Measurements from ENCODE around the gene CORO1C. TPM values are rescaled to one million over a fixed set of nuclear protein-coding genes. Genes with fewer than 3 reads are reported as not detected.
"Not testable (repeated sequence)": the region's sequence is repeated elsewhere in the genome, so short reads cannot be mapped to it uniquely, and the experiment has no call there.

The CORO1C gene
- total RNA-seq, 1 experiment from 2014 or later: 139 TPM

GRCh38 chr12:108752387-108752786 lies 21.1 kb upstream of the CORO1C start:
- Histone ChIP-seq H3K4me2 (no peak overlapping the region), H3K79me2 (ENCODE audit: low read depth) (no peaks in the 10 kb centered on the region), H4K20me1 (ENCODE audit: insufficient read depth) (no peaks in the 10 kb centered on the region), H3K27me3 (ENCODE audit: insufficient read depth, low read depth) (no peaks in the 10 kb centered on the region), H3K4me1 (replicated peaks; ENCODE audit: insufficient read depth) (no peaks in the 10 kb centered on the region), H3F3A (ENCODE audit: insufficient read depth, low read depth) (no peaks in the 10 kb centered on the region), H3K4me3 (no peak overlapping the region), H3K9me2 (ENCODE audit: insufficient read depth) (no peaks in the 10 kb centered on the region), H2AFZ (no peak overlapping the region), H3K36me3 (ENCODE audit: low read depth) (no peaks in the 10 kb centered on the region), H3K27ac (no peak overlapping the region), H3K9me3 (ENCODE audit: insufficient read depth, low read depth) (no peaks in the 10 kb centered on the region)
- intact Hi-C loops (cut with micrococcal nuclease; ENCODE audit: unreplicated experiment): no loop called here
- no peak for DNase-seq
- ChIA-PET CTCF (interaction anchor here (0.6 kb wide), 1 partner anchor 1039 kb away, joined by 9 read pairs; no protein-coding TSS in a partner anchor), POLR2A (ENCODE audit: unreplicated experiment) (no interaction called here)
- TF ChIP-seq, protein P1, sequence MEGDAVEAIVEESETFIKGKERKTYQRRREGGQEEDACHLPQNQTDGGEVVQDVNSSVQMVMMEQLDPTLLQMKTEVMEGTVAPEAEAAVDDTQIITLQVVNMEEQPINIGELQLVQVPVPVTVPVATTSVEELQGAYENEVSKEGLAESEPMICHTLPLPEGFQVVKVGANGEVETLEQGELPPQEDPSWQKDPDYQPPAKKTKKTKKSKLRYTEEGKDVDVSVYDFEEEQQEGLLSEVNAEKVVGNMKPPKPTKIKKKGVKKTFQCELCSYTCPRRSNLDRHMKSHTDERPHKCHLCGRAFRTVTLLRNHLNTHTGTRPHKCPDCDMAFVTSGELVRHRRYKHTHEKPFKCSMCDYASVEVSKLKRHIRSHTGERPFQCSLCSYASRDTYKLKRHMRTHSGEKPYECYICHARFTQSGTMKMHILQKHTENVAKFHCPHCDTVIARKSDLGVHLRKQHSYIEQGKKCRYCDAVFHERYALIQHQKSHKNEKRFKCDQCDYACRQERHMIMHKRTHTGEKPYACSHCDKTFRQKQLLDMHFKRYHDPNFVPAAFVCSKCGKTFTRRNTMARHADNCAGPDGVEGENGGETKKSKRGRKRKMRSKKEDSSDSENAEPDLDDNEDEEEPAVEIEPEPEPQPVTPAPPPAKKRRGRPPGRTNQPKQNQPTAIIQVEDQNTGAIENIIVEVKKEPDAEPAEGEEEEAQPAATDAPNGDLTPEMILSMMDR (conservative IDR thresholded peaks at IDR 0.05): no peak
- no peak for TF ChIP-seq EZH2 (IDR thresholded peaks at IDR 0.05; ENCODE audit: low read depth)
- BruUV-seq (replicated peaks): no TSS peak

- POLR2A ChIA-PET (ENCODE audit: unreplicated experiment): no interaction called here
- CTCF ChIA-PET: interaction anchor here (0.6 kb wide), 1 partner anchor 1039 kb away, joined by 9 read pairs; no protein-coding TSS in a partner anchor
These were observed 20.5 kb upstream of the CORO1C start for GRCh38 chr12:108751821-108752220.

GRCh38 chr12:108751003-108751402 lies 19.7 kb upstream of the CORO1C start:
- H4K20me1 ChIP-seq (ENCODE audit: insufficient read depth); intact Hi-C loops (cut with micrococcal nuclease; ENCODE audit: unreplicated experiment); H3K27ac ChIP-seq; H3K4me3 ChIP-seq; BruUV-seq (replicated peaks); H3K4me2 ChIP-seq; H3K36me3 ChIP-seq (ENCODE audit: low read depth); H3K4me1 ChIP-seq (replicated peaks; ENCODE audit: insufficient read depth); H3K9me2 ChIP-seq (ENCODE audit: insufficient read depth); H3K79me2 ChIP-seq (ENCODE audit: low read depth); H3K9me3 ChIP-seq (ENCODE audit: insufficient read depth, low read depth); H2AFZ ChIP-seq; CTCF ChIA-PET; H3K27me3 ChIP-seq (ENCODE audit: insufficient read depth, low read depth); POLR2A ChIA-PET (ENCODE audit: unreplicated experiment); DNase-seq; H3F3A ChIP-seq (ENCODE audit: insufficient read depth, low read depth): not testable (repeated sequence)

More at GRCh38 chr12:108751821-108752220, 20.5 kb upstream of the CORO1C start:
- no peaks in the 10 kb centered on the region for H3K36me3 ChIP-seq (ENCODE audit: low read depth)
- no peak overlapping the region for H3K4me2 ChIP-seq
- H3K4me1 ChIP-seq (replicated peaks; ENCODE audit: insufficient read depth): no peaks in the 10 kb centered on the region
- no peaks in the 10 kb centered on the region for H3K9me2 ChIP-seq (ENCODE audit: insufficient read depth)
- no peak overlapping the region for H3K4me3 ChIP-seq
- H4K20me1 ChIP-seq (ENCODE audit: insufficient read depth): no peaks in the 10 kb centered on the region
- no peaks in the 10 kb centered on the region for H3F3A ChIP-seq (ENCODE audit: insufficient read depth, low read depth)
- no TSS peak for BruUV-seq (replicated peaks)
- no peaks in the 10 kb centered on the region for H3K79me2 ChIP-seq (ENCODE audit: low read depth)
- no peaks in the 10 kb centered on the region for H3K9me3 ChIP-seq (ENCODE audit: insufficient read depth, low read depth)
- no peak overlapping the region for H2AFZ ChIP-seq
- intact Hi-C loops (cut with micrococcal nuclease; ENCODE audit: unreplicated experiment): no loop called here
- TF ChIP-seq, protein P1 (conservative IDR thresholded peaks at IDR 0.05): no peak
- TF ChIP-seq EZH2 (IDR thresholded peaks at IDR 0.05; ENCODE audit: low read depth): no peak
- H3K27me3 ChIP-seq (ENCODE audit: insufficient read depth, low read depth): no peaks in the 10 kb centered on the region
- no peak for DNase-seq
- H3K27ac ChIP-seq: no peak overlapping the region

GRCh38 chr12:108750526-108750925 lies 19.2 kb upstream of the CORO1C start:
- no peak overlapping the region for H2AFZ ChIP-seq
- H3K36me3 ChIP-seq (ENCODE audit: low read depth): no peaks in the 10 kb centered on the region
- no peaks in the 10 kb centered on the region for H3K27me3 ChIP-seq (ENCODE audit: insufficient read depth, low read depth)
- no peaks in the 10 kb centered on the region for H3F3A ChIP-seq (ENCODE audit: insufficient read depth, low read depth)
- DNase-seq: no peak
- H3K4me3 ChIP-seq: no peak overlapping the region
- H4K20me1 ChIP-seq (ENCODE audit: insufficient read depth): no peaks in the 10 kb centered on the region
- H3K4me1 ChIP-seq (replicated peaks; ENCODE audit: insufficient read depth): no peaks in the 10 kb centered on the region
- POLR2A ChIA-PET (ENCODE audit: unreplicated experiment): no interaction called here
- TF ChIP-seq, protein P1 (conservative IDR thresholded peaks at IDR 0.05): no peak
- TF ChIP-seq EZH2 (IDR thresholded peaks at IDR 0.05; ENCODE audit: low read depth): no peak
- CTCF ChIA-PET: no interaction called here
- intact Hi-C loops (cut with micrococcal nuclease; ENCODE audit: unreplicated experiment): no loop called here
- no peaks in the 10 kb centered on the region for H3K79me2 ChIP-seq (ENCODE audit: low read depth)
- H3K9me2 ChIP-seq (ENCODE audit: insufficient read depth): no peaks in the 10 kb centered on the region
- H3K9me3 ChIP-seq (ENCODE audit: insufficient read depth, low read depth): no peaks in the 10 kb centered on the region
- H3K27ac ChIP-seq: no peak overlapping the region
- no TSS peak for BruUV-seq (replicated peaks)
- no peak overlapping the region for H3K4me2 ChIP-seq

Data from PC-9 (cell line).